Measurements from ENCODE around the gene PDSS2. TPM values are rescaled to one million over a fixed set of nuclear protein-coding genes. Genes with fewer than 3 reads are reported as not detected.
"Not testable (repeated sequence)": the region's sequence is repeated elsewhere in the genome, so short reads cannot be mapped to it uniquely, and the experiment has no call there.

PDSS2 gene
- total RNA-seq, 1 experiment from 2014 or later, result 17.8 TPM

- Histone ChIP-seq H3K4me3 (no peak overlapping the region), H2AFZ (no peak overlapping the region), H3K36me3 (ENCODE audit: low read depth) (no peaks in the 10 kb centered on the region), H3K27me3 (ENCODE audit: insufficient read depth, low read depth) (no peaks in the 10 kb centered on the region), H3K79me2 (ENCODE audit: low read depth) (no peaks in the 10 kb centered on the region), H3K9me3 (ENCODE audit: insufficient read depth, low read depth) (no peaks in the 10 kb centered on the region), H4K20me1 (ENCODE audit: insufficient read depth) (no peaks in the 10 kb centered on the region), H3K27ac (no peak overlapping the region), H3F3A (ENCODE audit: insufficient read depth, low read depth) (peaks cover 6% of the 10 kb centered on the region), H3K9me2 (ENCODE audit: insufficient read depth) (no peaks in the 10 kb centered on the region), H3K4me2 (peak overlapping the region; percentile 5; the same call in 1 of the 2 replicates), H3K4me1 (replicated peaks; ENCODE audit: insufficient read depth) (peaks cover 12% of the 10 kb centered on the region)
- intact Hi-C loops (cut with micrococcal nuclease; ENCODE audit: unreplicated experiment), result loop anchor here (5.0 kb wide), 1 partner anchor 313 kb away; the partner anchor contains the start of gene PDSS2
- TF ChIP-seq, protein P1, sequence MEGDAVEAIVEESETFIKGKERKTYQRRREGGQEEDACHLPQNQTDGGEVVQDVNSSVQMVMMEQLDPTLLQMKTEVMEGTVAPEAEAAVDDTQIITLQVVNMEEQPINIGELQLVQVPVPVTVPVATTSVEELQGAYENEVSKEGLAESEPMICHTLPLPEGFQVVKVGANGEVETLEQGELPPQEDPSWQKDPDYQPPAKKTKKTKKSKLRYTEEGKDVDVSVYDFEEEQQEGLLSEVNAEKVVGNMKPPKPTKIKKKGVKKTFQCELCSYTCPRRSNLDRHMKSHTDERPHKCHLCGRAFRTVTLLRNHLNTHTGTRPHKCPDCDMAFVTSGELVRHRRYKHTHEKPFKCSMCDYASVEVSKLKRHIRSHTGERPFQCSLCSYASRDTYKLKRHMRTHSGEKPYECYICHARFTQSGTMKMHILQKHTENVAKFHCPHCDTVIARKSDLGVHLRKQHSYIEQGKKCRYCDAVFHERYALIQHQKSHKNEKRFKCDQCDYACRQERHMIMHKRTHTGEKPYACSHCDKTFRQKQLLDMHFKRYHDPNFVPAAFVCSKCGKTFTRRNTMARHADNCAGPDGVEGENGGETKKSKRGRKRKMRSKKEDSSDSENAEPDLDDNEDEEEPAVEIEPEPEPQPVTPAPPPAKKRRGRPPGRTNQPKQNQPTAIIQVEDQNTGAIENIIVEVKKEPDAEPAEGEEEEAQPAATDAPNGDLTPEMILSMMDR (conservative IDR thresholded peaks at IDR 0.05), result no peak
- TF ChIP-seq EZH2 (IDR thresholded peaks at IDR 0.05; ENCODE audit: low read depth), result no peak
- CTCF ChIA-PET, result no interaction called here
- no peak for DNase-seq
- BruUV-seq (replicated peaks), result no TSS peak
- POLR2A ChIA-PET (ENCODE audit: unreplicated experiment), result no interaction called here
These were observed 315.4 kb downstream of the PDSS2 start for GRCh38 chr6:107144014-107144413.

- TF ChIP-seq EZH2 (IDR thresholded peaks at IDR 0.05; ENCODE audit: low read depth), result no peak
- TF ChIP-seq, protein P1 (conservative IDR thresholded peaks at IDR 0.05), result no peak
- Histone ChIP-seq H3K27me3 (ENCODE audit: insufficient read depth, low read depth) (no peaks in the 10 kb centered on the region), H4K20me1 (ENCODE audit: insufficient read depth) (no peaks in the 10 kb centered on the region), H3K4me1 (replicated peaks; ENCODE audit: insufficient read depth) (peaks cover 12% of the 10 kb centered on the region), H3K4me3 (no peak overlapping the region), H3K9me2 (ENCODE audit: insufficient read depth) (no peaks in the 10 kb centered on the region), H3K9me3 (ENCODE audit: insufficient read depth, low read depth) (no peaks in the 10 kb centered on the region), H3K79me2 (ENCODE audit: low read depth) (no peaks in the 10 kb centered on the region), H3K36me3 (ENCODE audit: low read depth) (no peaks in the 10 kb centered on the region), H3K27ac (no peak overlapping the region), H3K4me2 (no peak overlapping the region), H3F3A (ENCODE audit: insufficient read depth, low read depth) (peaks cover 6% of the 10 kb centered on the region), H2AFZ (no peak overlapping the region)
- POLR2A ChIA-PET (ENCODE audit: unreplicated experiment), result no interaction called here
- no peak for DNase-seq
- BruUV-seq (replicated peaks), result no TSS peak
- CTCF ChIA-PET, result interaction anchor here (0.9 kb wide), 1 partner anchor 563 kb away, joined by 3 read pairs; no protein-coding TSS in a partner anchor
- intact Hi-C loops (cut with micrococcal nuclease; ENCODE audit: unreplicated experiment), result loop anchor here (5.0 kb wide), 1 partner anchor 317 kb away; the partner anchor contains the start of gene PDSS2
These were observed 318.8 kb downstream of the PDSS2 start for GRCh38 chr6:107140581-107140980.

- H2AFZ ChIP-seq; H3K4me3 ChIP-seq; H3K27ac ChIP-seq; H3K4me2 ChIP-seq; DNase-seq; H3K9me2 ChIP-seq (ENCODE audit: insufficient read depth); BruUV-seq (replicated peaks); POLR2A ChIA-PET (ENCODE audit: unreplicated experiment); H3F3A ChIP-seq (ENCODE audit: insufficient read depth, low read depth); H3K27me3 ChIP-seq (ENCODE audit: insufficient read depth, low read depth); H3K9me3 ChIP-seq (ENCODE audit: insufficient read depth, low read depth); H3K36me3 ChIP-seq (ENCODE audit: low read depth); H3K4me1 ChIP-seq (replicated peaks; ENCODE audit: insufficient read depth); intact Hi-C loops (cut with micrococcal nuclease; ENCODE audit: unreplicated experiment); H4K20me1 ChIP-seq (ENCODE audit: insufficient read depth); H3K79me2 ChIP-seq (ENCODE audit: low read depth): not testable (repeated sequence)
- CTCF ChIA-PET, result interaction anchor here (0.6 to 0.7 kb wide), 2 partner anchors 36 to 372 kb away, joined by 3 read pairs; no protein-coding TSS in a partner anchor
These were observed 323.0 kb downstream of the PDSS2 start for GRCh38 chr6:107136324-107136723.

DNA sequence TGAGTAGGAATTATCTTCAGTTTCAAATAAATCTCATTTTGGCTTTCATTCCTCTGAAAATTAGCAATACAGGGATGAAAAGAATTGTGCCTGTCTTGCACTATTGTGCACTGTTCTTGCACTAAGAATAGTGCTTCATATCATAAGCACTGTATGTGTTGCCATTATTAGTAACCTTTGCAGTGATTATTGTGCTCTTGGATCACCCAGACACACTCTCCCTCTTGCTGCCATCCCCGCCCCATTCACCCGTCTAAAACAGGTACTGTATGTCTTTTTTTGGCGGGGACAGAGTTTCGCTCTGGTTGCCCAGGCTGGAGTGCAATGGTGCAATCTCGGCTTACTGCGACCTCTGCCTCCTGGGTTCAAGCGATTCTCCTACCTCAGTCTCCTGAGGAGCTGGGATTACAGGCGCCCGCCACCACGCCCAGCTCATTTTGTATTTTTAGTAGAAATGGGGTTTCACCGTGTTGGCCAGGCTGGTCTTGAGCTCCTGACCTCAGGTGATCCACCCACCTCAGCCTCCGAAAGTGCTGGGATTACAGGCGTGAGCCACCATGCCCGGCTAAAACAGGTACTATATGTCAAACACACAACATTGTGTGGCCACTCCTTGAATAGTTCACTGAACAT lies 324.2 kb downstream of the PDSS2 start:
- intact Hi-C loops (cut with micrococcal nuclease; ENCODE audit: unreplicated experiment); POLR2A ChIA-PET (ENCODE audit: unreplicated experiment); H3K4me2 ChIP-seq; H3K79me2 ChIP-seq (ENCODE audit: low read depth); H3K4me1 ChIP-seq (replicated peaks; ENCODE audit: insufficient read depth); DNase-seq; H3K4me3 ChIP-seq; H2AFZ ChIP-seq; CTCF ChIA-PET; H4K20me1 ChIP-seq (ENCODE audit: insufficient read depth); H3K9me3 ChIP-seq (ENCODE audit: insufficient read depth, low read depth); H3K27ac ChIP-seq; BruUV-seq (replicated peaks); H3K27me3 ChIP-seq (ENCODE audit: insufficient read depth, low read depth); H3K36me3 ChIP-seq (ENCODE audit: low read depth); H3F3A ChIP-seq (ENCODE audit: insufficient read depth, low read depth); H3K9me2 ChIP-seq (ENCODE audit: insufficient read depth): not testable (repeated sequence)
